Ecto neural progenitor cell (in vitro differentiated cells): Measurements from ENCODE around the gene MPRIP.

Experiments used
- DNase-seq: peaks from one replicate; pipeline ENCODE4 v3.0.0-alpha.2; 2018; ENCODE audit warnings: low spot score

The MPRIP gene

GRCh38 chr17:17087424-17088015, 45.3 kb downstream of the MPRIP start:
- no peak for DNase-seq

GRCh38 chr17:17088086-17088485, 45.8 kb downstream of the MPRIP start:
- DNase-seq: no peak

GRCh38 chr17:17088541-17089525, 46.6 kb downstream of the MPRIP start:
- DNase-seq: no peak

GRCh38 chr17:17089796-17090641, 47.8 kb downstream of the MPRIP start:
- no peak for DNase-seq

GRCh38 chr17:17090642-17091103, 48.4 kb downstream of the MPRIP start:
- DNase-seq: no peak

GRCh38 chr17:17091276-17091675, 49.0 kb downstream of the MPRIP start:
- no peak for DNase-seq

GRCh38 chr17:17091856-17092756, 49.8 kb downstream of the MPRIP start:
- no peak for DNase-seq

GRCh38 chr17:17093764-17094163, 51.5 kb downstream of the MPRIP start:
- DNase-seq: no peak

- no peak for DNase-seq
Observed at GRCh38 chr17:17096438-17097178, 54.4 kb downstream of the MPRIP start.

- no peak for DNase-seq
Observed at GRCh38 chr17:17097763-17098345, 55.6 kb downstream of the MPRIP start.

- no peak for DNase-seq
Observed at GRCh38 chr17:17098551-17099179, 56.4 kb downstream of the MPRIP start.

- DNase-seq: no peak
Observed at GRCh38 chr17:17102176-17102575, 59.9 kb downstream of the MPRIP start.

GRCh38 chr17:17103160-17103559, 60.9 kb downstream of the MPRIP start:
- no peak for DNase-seq

- DNase-seq: no peak
Observed at GRCh38 chr17:17104036-17104435, 61.8 kb downstream of the MPRIP start.

GRCh38 chr17:17104494-17104893, 62.2 kb downstream of the MPRIP start:
- DNase-seq: no peak

- no peak for DNase-seq
Observed at GRCh38 chr17:17105976-17106375, 63.7 kb downstream of the MPRIP start.

GRCh38 chr17:17106756-17107155, 64.5 kb downstream of the MPRIP start:
- no peak for DNase-seq

- no peak for DNase-seq
Observed at GRCh38 chr17:17107281-17107680, 65.0 kb downstream of the MPRIP start.

GRCh38 chr17:17107891-17108431, 65.7 kb downstream of the MPRIP start:
- DNase-seq: no peak
